Measurements from ENCODE around the gene CD19.
A peak's percentile ranks its signal among the peaks of the same experiment; 100 is the strongest.
"Not testable (repeated sequence)": the region's sequence is repeated elsewhere in the genome, so short reads cannot be mapped to it uniquely, and the experiment has no call there.

CD19 gene

DNA sequence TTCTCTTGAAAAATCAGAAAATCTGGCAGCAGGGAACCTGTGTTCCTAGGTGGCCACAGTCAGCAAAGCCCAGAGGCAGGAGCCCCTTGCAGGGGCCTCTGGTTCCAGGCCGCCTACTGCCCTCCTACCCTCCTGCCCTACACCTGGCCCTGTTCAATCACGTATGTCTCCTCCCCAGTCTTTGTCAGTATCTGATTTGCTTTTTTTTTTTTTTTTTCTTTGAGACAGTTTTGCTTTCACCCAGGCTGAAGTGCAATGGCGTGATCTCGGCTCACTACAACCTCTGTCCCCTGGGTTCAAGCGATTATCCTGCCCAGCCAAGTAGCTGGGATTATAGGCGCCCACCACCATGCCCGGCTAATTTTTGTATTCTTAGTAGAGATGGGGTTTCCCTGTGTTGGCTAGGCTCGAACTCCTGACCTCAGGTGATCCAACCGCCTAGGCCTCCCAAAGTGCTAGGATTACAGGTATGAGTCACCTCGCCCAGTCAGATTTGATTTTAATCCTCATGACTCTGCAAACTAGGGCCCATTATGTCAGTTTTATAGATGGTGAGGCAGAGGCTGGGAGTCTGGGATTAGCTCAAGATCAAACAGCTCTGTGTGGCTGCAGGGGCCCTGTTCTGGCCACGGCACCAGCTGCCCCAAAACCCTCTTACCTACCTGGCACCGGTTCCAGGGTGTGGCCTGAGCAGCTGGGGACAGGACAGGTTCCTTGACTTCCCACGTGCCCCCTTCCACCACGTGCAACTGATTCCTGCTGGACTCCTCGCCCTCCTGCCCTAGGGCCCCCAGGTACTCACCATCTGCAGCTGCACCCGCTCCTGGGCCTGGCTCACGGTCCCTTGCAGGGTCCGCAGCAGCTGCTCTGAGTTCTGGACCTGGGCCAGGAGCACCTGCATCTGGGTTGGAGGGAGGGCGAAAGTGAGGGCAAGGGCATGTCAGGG is 21.4 kb upstream of the CD19 start:
- no peak for DNase-seq

DNA sequence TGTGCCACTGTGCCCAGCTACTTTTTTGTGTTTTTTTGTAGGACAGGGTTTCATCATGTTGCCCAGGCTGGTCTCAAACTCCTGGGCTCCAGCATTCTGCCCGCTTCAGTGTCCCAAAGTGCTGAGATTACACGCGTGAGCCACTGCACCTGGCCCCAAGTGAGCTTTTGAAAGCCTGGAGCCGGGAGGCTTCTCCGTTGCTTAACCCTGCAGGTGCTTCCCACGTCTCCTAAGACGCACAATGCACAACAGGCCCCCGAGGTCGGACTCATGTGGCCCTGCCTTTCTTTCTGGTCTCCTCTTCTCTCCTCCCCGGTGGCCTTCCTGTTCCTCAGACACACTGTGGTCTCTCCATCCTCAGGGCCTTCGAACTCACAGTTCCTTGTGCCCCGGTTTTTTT is 19.2 kb upstream of the CD19 start:
- no peak for DNase-seq

DNA sequence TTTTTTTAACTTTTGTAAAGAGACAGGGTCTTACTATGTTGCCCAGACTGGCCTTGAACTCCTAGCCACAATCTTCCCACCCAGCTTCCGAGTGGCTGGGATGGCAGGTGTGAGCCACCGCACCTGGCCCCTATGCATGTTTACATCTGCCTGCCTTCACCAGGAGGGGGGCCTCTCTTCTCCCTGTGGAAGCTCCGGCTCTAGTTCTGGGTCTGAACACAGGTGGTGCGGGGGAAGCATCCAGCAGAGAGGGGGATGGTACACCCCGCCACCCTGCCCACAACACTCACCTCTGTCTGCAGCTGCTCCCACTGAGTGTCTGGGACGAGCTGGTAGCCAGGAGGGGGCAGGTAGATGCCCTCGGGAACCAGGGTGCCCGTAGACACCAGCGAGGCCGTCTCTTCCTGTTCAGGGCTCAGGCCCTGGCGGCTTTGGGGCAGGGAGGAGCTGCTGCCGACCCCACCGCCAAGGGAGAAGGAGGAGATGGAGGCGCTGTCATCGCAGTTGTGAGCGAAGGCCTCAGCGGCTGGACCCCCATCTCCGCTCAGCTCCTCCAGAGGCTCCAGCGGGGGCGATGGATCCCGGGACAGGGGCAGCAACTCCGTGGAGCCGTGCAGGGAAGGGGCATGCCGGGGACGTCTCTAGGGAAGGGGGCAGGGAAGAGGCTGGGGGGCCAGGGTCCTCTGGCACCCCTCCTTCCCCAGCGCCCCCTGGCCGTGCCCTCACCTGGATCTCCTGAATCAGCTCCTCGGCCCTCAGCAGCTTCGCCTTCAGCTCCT is 17.6 kb upstream of the CD19 start:
- no peak for DNase-seq

GRCh38 chr16:28915181-28915580 is 16.6 kb upstream of the CD19 start:
- no peak for DNase-seq

GRCh38 chr16:28917095-28917494 is 14.7 kb upstream of the CD19 start:
- DNase-seq, result no peak

- DNase-seq, result no peak
Observed at GRCh38 chr16:28918698-28919097, 13.1 kb upstream of the CD19 start.

DNA sequence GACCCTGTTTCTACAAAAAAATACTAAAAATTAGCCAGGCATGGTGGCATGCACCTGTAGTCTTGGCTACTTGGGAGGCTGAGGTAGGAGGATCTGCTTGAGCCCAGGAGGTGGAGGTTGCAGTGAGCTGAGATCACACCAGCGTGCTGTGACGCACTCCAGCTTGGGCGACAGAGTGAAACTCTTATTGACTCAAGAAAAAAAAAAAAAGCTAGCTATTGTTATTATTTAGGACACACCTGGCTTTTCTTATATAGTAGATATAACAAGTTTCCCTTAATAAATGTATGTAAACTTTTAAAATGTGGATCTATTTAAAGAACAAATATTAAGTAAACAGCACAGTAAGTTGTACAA is 8.6 kb upstream of the CD19 start:
- no peak for DNase-seq

GRCh38 chr16:28923652-28924398 is 7.9 kb upstream of the CD19 start:
- DNase-seq, result peak in 1 of 6 experiments; percentile 32

- no peak for DNase-seq
Observed at GRCh38 chr16:28924399-28924761, 7.4 kb upstream of the CD19 start.

DNA sequence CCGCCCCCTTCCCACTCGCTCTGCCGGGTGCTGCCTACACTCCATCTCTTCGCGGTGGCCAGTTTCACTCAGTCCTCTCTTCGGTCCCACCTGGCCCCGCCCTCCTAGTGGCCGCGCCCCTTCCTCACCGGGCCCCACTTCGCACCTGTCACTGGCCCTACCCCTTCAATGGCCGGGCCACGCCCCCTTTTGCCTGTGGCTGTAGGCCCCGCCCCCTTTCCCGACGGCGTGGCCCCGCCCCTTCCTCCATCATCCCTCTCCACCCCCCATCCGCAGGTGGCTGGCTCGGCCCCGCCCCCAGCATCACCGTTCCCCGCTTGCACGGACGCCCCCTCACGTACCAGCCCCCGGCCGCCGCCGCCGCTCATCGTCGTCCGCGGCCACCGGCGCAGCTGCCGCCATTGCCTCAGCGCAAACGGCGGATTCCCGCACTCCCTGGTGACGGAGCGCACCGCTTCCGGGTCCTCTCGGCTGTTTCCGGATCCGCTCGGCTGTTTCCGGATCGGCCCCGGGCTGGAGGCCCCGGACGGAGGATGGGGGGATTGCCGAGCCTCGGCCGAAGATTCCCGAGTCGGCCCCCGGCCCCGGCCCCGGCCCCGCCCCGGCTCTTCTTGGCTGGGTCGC is 6.9 kb upstream of the CD19 start, which contains the start of gene RABEP2:
Gene RABEP2, minus strand, starts transcription at position 477 of the 624 bp plus-strand sequence. Its CDS starts 75 bp downstream, at position 402.
- peak; percentile 91 to 99 (median 94) for DNase-seq

- peak in 5 of 6 experiments; percentile 70 to 95 (median 85) for DNase-seq
Observed at GRCh38 chr16:28925386-28926228, 6.2 kb upstream of the CD19 start.

DNA sequence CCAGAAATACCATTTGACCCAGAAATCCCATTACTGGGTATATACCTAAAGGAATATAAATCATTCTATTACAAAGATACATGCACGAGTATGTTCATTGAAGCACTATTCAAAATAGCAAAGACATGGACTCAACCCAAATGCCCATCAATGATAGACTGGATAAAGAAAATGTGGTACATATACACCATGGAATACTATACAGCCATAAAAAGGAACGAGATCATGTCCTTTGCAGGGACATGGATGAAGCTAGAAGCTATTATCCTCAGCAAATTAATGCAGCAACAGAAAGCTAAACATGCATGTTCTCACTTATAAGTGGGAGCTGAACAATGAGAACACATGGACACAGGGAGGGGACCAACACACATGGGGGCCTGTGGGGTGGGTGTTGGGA is 5.5 kb upstream of the CD19 start:
- not testable (repeated sequence) for DNase-seq

DNA sequence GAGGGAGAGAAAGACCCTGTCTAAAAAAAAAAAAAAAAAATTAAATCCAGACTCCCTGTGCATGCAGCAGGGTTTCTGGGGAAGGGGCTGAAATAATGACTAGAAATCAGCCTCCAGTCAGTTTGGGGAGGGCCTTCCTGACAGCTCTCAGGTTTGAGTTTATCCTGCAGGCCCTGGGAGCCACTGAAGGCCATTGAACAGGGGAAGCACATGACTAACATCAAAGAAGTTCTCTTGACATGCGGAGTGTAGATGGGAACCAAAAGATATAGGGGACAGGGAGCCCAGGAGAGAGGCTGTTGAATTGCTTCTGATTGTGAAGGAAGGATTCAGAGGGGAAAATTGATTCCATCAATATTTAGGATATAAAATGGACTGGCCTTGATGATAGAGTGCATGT is 4.0 kb upstream of the CD19 start:
- no peak for DNase-seq

DNA sequence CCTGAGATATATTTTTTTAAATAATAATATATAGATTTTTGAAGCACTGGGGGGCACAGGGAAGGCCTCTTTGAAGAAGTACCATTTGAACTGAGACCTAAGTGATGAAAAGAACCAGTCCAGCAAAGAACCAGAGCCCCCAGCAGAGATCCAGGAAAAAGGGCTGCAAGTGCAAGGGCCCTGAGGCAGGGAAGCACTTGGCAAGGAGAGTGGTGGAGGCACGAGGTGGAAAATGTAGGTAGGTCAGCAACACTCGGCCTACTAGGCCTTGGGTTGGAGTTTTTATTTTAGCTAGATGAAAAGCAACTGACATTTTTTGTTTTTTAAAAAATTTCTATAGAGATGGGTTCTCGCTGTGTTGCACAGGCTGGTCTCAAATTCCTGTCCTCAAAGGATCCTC is 1.6 kb upstream of the CD19 start:
- no peak for DNase-seq

DNA sequence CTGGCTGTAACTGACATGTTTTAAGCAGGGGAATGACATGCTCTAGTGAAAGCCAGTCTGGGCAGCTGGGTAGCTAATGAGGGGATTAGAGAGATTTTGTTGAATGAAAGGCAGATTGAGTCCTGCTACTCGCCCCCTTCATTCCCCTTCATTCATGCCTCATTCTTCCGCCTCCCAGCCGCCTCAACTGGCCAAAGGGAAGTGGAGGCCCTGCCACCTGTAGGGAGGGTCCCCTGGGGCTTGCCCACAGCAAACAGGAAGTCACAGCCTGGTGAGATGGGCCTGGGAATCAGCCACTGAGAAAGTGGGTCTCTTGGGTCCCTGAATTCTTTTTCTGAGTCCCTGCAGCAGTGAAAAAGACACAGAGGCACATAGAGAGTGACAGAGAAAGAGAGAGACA is 1.1 kb upstream of the CD19 start:
- no peak for DNase-seq

GRCh38 chr16:28932339-28933141 is 769 bp downstream of the CD19 start:
- no peak for DNase-seq

DNA sequence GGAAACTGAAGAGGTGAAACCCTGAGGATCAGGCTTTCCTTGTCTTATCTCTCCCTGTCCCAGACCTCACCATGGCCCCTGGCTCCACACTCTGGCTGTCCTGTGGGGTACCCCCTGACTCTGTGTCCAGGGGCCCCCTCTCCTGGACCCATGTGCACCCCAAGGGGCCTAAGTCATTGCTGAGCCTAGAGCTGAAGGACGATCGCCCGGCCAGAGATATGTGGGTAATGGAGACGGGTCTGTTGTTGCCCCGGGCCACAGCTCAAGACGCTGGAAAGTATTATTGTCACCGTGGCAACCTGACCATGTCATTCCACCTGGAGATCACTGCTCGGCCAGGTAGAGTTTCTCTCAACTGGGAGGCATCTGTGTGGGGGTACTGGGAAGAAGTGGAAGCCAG is 1.4 kb downstream of the CD19 start:
- no peak for DNase-seq

- DNase-seq, result no peak
Observed at GRCh38 chr16:28935346-28935745, 3.6 kb downstream of the CD19 start.

GRCh38 chr16:28935924-28936783 is 4.4 kb downstream of the CD19 start:
- DNase-seq, result peak; percentile 71 to 89 (median 84)

DNA sequence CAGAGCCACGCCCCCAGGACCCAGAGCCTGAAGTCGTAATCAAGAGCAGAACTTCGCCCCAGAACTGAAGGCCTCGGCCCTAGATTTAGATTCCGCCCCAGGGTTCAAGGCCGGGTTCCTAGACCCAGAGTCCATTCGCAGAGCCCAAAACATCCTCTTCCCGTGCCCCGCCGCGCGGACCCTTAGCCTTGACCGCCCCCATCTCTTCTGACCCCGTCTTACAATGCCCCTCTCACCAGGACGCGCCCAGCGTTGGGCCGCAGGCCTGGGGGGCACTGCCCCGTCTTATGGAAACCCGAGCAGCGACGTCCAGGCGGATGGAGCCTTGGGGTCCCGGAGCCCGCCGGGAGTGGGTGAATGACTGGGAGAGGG is 5.0 kb downstream of the CD19 start:
- DNase-seq, result no peak

All from stimulated activated naive CD4-positive, alpha-beta T cell (primary cell).